ENCODE measurements around the gene DHFR.

DHFR gene

DNA sequence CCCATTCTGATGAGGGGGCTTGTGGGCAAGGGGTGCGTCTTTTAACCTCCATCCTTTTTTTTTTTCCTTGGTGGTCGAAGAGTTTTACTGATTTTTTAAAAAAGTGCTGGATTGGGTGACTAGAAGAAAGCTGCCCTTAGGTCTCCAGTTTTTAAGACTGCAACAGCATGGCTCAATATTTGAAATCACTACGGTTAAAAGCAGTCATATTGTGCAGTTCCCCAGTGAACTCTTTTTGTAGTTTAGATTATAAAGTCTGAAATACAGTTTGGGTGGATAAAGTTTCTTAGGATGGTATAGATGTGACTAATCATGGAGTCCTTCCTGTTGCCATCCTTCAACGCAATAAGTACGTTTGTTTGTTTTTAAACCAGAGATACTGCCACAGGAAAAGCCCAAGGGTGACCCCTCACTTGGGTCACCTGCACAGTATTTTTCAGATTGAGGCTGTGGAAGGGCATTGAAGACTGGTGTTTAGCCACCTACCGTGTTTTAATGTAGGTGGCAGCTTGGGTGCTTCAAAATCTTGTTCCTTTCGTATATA, 520 bp upstream of the DHFR start:
- no peak for DNase-seq (ENCODE audit: extremely low read depth in 1 of 2, low read depth in 1 of 2)

DNA sequence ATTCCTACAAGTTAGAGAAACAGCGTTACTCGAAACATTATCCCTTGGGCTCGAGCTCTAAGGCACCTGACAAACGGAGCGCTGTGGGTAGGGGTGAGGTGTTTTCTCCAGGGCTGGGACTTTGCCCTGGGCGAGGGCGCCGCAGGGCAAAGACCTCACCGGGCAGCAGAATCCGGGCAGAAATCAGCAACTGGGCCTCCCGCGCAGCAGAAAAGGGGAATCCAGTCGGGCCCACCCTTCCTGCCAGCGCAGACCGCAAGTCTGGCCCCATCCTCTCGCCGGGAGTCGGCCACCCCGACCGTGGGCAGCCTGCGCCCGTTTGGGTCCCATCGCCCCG, 761 bp downstream of the DHFR start:
- peak in 1 of 2 donors; percentile 11 for DNase-seq (ENCODE audit: extremely low read depth in 1 of 2, low read depth in 1 of 2)

DNA sequence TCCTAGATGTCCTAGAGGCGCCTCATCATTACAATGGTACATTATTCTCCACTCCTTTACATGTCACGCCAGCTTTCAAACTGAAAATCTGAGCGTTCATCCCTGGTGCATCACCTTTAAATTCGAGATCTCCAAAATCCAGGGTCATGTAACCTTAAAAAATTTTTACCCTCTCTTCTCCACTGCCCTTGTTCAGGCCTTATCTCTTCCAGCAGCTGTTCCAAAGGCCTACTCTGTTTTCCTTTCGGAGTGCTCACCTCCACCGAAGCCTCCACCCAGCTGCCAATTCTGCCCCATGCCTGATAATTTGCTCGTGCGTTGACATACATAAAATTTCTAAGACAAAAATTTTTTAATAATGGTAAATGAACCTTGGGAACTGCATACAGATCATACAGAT, 1.3 kb downstream of the DHFR start:
- no peak for DNase-seq (ENCODE audit: extremely low read depth in 1 of 2, low read depth in 1 of 2)

DNA sequence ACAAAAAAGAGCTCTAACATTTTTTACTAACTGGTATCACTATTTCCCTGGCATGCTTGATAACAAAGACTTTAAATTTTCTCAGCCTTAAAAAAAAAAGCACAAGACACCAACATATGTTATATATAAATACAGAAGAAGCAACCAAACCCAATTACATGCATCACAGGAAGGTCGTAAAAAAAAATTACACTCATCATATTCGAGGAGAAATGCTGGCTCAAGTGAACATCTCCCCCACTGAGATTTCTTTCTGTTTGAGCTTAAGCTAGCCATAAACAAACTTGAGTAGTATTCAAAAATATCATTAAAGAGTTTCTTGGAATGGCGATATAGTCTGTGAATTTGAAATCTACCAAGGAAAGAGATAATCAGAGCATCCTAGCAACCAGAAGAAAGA, 7.9 kb downstream of the DHFR start:
- DNase-seq (ENCODE audit: extremely low read depth in 1 of 2, low read depth in 1 of 2): no peak

DNA sequence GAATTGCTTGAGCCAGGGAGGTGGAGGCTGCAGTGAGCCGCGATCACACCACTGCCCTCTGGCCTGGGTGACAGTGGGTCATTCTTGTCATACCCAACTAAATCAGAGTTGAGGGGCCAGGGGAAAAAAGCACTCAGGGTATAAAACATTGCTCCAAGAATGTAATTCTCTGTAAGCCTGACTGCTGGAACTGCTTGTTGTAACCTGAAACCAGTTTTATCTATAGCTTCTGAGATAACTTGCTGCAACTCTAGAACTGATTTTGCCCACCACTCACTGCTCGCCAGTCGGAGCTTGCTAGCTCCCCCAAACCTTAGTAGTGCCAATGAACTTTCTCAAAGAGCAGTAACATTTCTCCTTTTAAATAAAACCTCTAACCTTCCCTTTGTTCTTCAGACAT, 9.9 kb downstream of the DHFR start:
- DNase-seq (ENCODE audit: extremely low read depth in 1 of 2, low read depth in 1 of 2): no peak

DNA sequence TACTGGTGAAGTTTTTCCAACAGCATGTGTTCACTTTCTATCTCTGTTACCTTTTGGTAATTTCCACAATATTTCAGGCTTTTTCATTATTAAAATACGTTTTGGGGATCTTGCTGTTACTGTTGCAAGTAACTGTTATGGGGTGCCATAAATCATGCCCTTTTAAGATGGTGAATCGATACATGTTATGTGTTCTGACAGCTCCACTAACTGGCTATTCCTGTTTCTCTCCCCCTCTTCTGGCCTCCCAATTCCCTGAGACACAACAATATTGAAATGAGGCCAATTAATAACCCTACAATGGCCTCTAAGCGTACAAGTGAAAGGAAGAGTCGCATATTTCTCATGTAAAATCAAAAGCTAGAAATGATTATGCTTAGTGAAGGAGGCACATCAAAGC, 13.4 kb downstream of the DHFR start:
- no peak for DNase-seq (ENCODE audit: extremely low read depth in 1 of 2, low read depth in 1 of 2)

DNA sequence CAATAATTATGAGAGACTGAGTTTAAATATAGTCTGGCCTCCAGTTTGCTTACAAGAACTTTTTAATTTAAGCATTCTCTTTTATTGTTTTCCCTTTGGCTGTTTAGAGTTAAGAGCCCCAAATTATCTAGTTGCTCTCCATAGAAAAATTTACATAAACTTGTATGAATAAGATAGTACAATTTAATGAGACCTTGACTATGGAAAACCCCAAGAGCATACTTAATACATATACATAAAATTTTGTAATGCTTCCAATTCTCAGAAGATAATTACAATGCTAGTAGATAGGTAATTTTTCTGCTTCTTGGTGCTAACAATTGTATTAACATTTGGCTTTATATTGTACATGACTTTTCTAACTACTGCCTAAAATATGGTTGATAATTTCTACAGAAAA, 20.6 kb downstream of the DHFR start:
- no peak for DNase-seq (ENCODE audit: extremely low read depth in 1 of 2, low read depth in 1 of 2)

DNA sequence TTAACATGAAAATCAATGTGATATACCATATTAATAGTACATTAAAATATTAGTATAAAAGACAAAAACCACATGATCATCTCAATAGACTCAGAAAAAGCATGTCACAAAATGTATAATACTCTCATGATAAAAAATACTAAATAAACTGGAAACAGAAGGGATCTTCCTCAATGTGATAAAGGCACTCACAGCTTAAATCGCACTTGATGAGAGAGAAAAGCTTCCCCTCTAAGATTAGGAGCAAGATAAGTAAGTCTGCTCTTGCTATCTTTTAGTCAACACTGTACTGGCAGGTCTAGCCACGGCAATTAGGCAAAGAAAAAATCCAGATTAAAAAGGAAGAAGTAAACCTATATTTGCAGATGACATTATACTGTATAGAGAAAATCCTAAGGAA, 22.1 kb downstream of the DHFR start:
- no peak for DNase-seq (ENCODE audit: extremely low read depth in 1 of 2, low read depth in 1 of 2)

DNA sequence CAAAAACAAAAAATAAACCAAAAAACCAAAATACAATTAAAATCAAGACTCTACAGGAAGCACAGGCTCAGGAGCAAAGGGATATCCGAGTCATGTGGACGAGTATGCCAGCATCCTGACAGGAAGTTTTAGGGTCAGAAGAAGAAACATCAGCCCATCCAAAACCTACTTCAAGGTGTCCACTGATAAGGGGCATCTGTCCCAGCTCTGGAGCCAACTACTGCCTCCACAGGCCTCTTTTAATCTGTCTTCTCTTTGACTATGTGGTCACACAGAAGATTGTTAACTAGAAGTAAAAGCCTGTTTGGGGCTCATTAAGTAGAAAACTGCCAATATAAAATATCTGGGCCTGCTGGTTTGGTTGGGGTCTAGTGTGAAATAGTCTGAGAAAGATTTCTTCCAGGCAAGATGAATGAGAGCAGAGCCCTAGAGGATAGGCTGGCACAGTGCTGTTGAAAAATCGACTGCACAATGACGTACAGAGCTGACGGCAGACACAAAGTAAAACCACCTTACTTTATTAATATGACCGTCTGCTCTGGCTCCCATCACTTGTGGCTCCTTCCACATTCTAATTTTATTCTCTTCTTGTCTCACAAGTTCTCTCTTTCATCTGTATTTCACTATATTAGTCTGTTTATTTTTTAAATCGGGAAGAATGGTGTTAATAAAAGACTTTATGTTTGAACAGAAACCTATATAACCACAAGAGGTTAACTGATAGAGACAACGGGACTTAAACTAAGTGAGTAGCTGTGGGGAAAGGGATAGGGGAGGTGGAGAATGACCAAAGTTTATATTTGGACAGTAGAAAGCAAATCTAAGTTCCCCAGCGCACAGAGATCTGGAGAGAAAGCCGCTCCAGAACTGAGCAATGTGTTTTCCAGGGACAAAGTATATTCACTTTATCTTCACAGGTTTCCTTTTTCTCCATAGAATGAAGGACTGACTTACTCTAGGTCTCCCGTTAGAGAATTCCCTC, 23.2 kb downstream of the DHFR start:
- no peak for DNase-seq (ENCODE audit: extremely low read depth in 1 of 2, low read depth in 1 of 2)

DNA sequence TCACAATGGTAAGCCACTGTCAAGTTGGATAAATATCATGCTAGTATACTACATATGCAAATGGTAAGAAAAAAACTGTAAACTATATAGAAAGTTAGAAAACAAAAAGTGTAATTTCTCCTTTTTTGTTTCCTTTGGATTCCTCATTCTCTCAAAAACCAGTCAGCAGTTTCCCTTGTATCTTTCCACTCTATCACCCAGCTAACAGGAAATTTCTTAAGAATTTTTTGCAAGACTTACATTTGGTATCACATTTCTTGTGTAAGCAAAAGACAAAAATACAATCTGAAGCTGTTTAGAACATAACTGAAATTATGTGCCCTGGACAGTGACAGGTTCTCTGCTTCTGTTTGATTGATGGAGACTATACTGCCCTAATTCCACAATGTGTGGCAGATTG, 25.5 kb downstream of the DHFR start:
- DNase-seq (ENCODE audit: extremely low read depth in 1 of 2, low read depth in 1 of 2): no peak

DNA sequence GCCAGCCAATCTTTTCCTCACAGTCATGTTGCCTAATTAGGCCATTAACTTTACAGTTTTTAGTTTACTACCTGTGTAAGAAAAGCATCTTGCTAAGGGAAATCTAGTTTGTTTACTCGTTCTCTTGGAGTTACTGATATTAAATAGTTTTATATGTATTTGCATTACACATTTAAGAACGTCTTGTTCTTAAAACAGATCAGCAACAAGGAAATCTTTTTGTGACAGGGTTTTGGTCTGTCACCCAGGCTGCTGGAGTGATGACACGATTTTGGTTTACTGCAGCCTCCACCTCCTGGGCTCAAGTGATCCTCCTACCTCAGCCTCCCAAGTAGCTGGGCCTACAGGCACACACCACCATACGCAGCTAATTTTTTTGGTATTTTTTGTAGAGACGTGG, 29.6 kb downstream of the DHFR start:
- no peak for DNase-seq (ENCODE audit: extremely low read depth in 1 of 2, low read depth in 1 of 2)

DNA sequence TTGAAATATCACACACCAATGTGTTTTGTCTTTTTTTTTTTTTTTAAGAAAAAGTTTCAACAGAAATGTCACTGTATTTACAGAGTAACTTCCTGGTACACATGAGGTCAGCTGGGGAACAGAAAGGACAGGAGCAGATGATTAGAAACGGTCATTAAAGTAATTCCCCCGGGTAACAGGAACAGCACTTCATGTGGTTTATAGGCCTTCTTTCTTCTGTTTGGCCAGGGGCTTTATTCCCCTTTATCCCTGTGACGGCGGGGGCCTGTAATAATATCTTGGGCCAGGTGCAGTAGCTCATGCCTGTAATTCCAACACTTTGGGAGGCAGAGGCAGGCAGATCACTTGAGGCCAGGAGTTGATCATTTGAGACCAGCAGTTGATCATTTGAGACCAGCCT, 30.8 kb downstream of the DHFR start:
- DNase-seq (ENCODE audit: extremely low read depth in 1 of 2, low read depth in 1 of 2): no peak

DNA sequence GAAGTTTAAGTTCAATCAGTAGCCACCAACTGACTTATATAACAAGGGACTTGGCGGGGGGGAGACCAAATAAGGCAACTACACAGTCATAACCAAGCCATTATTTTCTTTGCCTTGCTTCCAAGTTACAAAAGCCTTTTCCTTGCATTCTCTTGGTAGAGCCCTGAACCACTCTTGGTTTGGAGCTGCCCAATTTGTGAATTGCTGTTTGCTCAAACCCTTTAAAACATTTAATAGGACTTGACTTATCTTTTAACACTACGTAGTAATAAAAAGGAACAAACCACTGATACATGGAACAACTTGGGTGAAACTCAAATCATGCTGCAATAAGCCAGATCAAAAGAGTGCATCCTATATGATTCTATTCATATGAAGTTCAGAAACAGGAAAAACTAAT, 32.0 kb downstream of the DHFR start:
- no peak for DNase-seq (ENCODE audit: extremely low read depth in 1 of 2, low read depth in 1 of 2)

DNA sequence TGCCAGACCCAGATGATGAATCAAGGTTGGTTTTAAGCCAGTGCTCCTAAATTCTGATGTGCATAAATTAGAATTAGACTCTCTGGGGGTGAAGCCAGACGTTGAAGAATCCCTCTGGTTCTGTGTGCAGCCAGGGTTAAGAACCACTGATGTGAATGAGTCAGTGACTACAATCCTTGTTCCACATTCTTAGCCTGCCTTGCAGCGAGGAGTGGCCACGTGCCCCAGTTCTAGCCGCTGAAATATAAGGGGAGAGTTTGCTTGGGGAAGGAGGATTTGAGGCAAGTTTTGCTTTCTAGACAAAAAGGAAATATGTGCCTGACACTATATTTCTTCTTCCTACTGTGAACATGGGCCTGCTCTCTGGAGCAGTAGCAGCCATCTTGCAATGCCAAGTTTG, 34.6 kb downstream of the DHFR start:
- no peak for DNase-seq (ENCODE audit: extremely low read depth in 1 of 2, low read depth in 1 of 2)

DNA sequence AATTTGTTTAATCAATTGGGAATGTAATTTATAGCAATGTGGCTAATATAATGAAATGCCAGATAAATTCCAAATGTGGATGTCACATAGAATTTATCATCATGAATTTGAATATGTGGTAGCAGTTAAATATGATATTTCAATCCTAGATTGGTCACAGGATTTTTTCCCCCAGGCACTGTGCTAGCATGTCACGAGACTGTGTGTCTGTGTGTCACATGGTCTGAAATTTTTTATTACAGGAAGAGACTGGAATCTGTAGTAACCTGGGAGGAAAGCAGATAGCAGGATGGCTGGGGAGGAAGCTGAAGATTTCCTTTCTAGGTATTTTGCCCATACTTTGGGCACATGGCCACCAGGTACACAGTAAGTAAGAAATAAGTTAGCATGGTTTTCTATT, 35.7 kb downstream of the DHFR start:
- DNase-seq (ENCODE audit: extremely low read depth in 1 of 2, low read depth in 1 of 2): no peak

DNA sequence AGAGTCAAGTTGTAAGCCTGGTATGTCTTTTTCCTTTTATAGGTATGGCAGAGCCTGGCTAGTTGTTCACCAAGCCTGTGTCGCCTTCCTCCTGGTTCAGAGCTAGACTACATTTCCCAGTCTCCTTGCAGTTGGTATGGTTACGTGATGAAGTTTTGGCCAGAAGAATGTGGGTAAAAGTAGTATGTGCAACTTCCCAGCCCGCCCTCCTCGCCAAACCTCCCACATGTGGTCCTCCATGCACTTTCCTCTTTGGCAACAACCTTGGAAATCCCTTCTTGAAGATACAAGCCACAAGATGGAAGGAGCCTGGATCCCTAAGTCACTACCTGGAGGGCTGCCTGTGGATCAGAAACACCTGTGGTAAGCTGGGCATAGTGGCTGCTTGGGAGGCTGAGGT, 36.3 kb downstream of the DHFR start:
- DNase-seq (ENCODE audit: extremely low read depth in 1 of 2, low read depth in 1 of 2): no peak

DNA sequence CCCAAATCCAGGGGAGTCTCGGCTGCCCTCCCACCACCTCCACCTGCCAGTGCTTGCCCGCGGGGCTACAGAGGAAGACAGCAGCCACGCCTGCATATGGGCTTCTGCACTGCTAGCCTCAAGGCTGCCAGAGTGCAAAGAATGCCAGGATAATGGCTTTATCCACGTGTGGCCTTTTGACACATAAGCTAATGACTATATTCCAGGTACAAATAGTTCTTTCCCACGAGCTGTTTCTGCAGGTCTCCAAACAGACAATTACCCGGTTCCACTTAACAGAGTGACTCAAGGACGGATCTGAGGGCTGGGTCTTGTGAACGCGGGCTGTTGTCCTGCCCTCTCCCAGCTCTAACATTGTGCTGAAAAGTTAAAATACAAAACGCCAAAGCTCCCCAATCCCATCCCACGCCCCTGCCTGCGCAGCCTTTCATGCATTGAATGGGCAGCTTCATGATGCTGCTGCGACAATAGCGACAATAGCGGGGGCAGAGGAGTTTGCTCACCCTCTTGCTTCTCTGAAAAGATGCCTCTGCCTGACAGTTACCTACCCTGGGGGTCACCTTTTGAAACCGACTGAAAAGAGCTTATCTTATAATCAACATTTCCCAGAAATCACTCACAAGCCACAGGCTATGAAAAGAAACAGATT, 39.4 kb downstream of the DHFR start:
- no peak for DNase-seq (ENCODE audit: extremely low read depth in 1 of 2, low read depth in 1 of 2)

DNA sequence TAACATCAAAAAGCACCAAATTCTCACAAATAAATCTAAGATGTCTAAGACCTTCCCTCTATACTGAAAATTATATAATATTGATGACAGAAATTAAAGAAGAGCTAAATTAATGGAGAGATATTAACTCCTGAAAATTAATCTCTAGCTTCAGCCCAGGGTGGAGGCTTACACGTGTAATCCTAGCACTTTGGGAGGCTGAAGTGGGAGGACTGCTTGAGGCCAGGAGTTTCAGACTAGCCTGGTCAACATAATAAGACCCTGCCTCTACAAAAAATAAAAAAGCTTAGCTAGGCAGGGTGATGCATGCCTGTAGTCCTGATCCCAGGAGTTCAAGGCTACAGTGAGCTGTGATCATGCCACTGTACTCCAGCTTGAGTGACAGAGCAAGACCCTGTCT, 45.1 kb downstream of the DHFR start:
- DNase-seq (ENCODE audit: extremely low read depth in 1 of 2, low read depth in 1 of 2): no peak

DNA sequence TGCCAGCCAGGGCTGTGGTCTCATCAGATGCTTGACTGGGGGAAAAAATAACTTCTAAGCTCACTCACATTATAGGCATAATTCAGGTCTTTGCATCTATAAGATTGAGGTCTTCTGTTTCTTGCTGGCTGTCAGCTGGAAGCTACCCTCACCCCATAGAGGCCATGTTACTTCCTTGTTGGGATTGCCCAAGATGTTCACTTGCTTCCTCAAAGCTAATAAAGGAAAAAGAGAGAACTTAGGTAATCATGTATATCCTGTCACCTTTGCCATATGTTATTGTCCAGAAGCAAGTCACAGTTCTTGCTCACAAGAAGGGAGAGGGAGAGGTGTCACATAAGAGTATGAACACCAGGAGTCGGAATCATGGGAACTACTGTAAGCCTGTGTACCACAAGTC, 46.1 kb downstream of the DHFR start:
- DNase-seq (ENCODE audit: extremely low read depth in 1 of 2, low read depth in 1 of 2): no peak

DNA sequence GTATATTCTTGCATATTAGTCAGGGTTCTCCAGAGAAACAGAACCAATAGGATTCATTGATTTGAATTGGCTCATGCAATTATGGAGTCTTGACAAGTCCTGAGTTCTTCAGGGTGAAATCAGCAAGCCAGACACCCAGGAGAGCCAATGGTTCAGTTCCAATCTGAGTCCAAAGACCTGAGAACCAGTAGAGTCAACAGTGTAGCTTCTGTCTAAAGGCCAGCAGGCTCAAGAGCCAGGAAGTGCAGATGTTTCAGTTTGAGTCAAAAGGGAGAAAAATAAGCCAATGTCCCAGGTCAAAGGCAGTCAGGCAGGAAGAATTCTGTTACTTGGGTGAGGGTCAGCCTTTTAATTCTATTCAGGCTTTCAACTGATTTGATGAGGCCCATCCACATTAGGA, 47.0 kb downstream of the DHFR start:
- no peak for DNase-seq (ENCODE audit: extremely low read depth in 1 of 2, low read depth in 1 of 2)

DNA sequence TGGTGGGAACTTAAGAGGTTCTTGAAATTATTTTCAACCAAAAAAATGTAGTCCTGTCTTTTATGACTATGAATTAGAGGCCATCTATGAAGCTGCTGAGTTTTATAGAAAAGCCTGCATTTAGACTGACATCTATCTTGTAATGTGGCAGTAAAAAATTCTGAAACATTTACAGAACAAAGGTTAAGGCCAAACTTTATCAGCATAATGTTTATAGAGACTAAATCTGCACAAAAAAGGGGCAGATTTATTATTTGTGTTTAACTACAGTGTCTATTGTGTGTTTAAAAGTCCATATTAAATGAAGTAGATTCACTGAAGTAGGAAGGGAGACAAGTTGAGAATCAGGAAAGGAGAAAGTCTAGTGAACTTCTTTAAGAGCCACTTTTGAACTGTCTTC, 47.4 kb downstream of the DHFR start:
- no peak for DNase-seq (ENCODE audit: extremely low read depth in 1 of 2, low read depth in 1 of 2)

DNA sequence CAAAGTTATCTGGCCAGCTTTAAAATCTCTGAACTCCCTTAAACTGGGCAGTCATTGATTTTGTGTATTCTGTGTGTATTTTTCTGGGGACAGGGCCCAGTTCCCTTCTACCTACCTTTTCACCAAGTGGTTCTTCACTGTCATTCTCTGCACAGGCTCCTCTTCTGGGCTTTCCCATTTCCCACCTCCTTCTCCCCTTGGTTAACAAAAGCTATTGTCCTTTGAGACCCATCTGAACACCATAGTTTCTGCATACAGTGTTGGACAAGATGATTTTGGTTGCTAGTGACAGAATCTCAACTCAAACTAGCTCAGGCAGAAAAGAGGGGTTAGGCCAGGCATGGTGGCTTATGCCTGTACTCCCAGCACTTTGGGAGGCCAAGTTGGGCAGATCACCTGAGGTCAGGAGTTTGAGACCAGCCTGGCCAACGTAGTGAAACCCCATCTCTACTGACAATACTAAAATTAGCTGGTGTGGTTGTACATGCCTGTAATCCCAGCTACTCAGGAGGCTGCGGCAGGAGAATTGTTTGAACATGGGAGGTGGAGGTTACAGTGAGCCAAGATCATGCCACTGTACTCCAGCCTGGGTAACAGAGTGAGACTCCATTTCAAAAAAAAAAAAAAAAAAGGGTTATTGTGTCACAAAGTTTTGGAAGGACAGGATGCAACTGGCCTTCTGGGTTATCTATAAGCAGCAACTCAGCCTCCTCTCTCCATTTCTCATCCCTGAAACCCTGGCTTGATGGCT, 53.7 kb downstream of the DHFR start:
- no peak for DNase-seq (ENCODE audit: extremely low read depth in 1 of 2, low read depth in 1 of 2)

Data from stimulated activated CD8-positive, alpha-beta memory T cell treated with anti-CD3 and anti-CD28 coated beads, Interleukin-7, amount 100 ng/mL, for 48 hours (primary cell).